GM18505 (cell line): ENCODE measurements around the gene ADGRG4.
"Not testable (repeated sequence)": the region's sequence is repeated elsewhere in the genome, so short reads cannot be mapped to it uniquely, and the experiment has no call there.

Experiments
- ATAC-seq: cut with Tn5 transposase; IDR thresholded peaks from one replicate; pipeline ENCODE4 v1.9.1; 2021; ENCODE audit not compliant: unreplicated experiment
- POLR2A ChIP-seq: IDR thresholded peaks from 4 replicates; pipeline ENCODE4 v1.6.1; 2011; ENCODE audit warnings: borderline replicate concordance; ENCODE audit not compliant: insufficient read depth, insufficient read length; ENCODE audit errors: extremely low read depth

The ADGRG4 gene, protein sequence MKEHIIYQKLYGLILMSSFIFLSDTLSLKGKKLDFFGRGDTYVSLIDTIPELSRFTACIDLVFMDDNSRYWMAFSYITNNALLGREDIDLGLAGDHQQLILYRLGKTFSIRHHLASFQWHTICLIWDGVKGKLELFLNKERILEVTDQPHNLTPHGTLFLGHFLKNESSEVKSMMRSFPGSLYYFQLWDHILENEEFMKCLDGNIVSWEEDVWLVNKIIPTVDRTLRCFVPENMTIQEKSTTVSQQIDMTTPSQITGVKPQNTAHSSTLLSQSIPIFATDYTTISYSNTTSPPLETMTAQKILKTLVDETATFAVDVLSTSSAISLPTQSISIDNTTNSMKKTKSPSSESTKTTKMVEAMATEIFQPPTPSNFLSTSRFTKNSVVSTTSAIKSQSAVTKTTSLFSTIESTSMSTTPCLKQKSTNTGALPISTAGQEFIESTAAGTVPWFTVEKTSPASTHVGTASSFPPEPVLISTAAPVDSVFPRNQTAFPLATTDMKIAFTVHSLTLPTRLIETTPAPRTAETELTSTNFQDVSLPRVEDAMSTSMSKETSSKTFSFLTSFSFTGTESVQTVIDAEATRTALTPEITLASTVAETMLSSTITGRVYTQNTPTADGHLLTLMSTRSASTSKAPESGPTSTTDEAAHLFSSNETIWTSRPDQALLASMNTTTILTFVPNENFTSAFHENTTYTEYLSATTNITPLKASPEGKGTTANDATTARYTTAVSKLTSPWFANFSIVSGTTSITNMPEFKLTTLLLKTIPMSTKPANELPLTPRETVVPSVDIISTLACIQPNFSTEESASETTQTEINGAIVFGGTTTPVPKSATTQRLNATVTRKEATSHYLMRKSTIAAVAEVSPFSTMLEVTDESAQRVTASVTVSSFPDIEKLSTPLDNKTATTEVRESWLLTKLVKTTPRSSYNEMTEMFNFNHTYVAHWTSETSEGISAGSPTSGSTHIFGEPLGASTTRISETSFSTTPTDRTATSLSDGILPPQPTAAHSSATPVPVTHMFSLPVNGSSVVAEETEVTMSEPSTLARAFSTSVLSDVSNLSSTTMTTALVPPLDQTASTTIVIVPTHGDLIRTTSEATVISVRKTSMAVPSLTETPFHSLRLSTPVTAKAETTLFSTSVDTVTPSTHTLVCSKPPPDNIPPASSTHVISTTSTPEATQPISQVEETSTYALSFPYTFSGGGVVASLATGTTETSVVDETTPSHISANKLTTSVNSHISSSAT (N-terminal part only)

DNA sequence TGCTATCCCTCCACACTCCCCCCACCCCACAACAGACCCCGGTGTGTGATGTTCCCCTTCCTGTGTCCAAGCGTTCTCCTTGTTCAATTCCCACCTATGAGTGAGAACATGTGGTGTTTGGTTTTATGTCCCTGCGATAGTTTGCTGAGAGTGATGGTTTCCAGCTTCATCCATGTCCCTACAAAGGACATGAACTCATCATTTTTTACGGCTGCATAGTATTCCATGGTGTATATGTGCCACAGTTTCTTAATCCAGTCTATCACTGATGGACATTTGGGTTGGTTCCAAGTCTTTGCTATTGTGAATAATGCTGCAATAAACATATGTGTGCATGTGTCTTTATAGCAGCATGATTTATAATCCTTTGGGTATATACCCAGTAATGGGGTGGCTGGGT is at the start of gene ADGRG4:
Gene ADGRG4, plus strand, starts transcription at position 243 of the 400 bp plus-strand sequence. CDS start 7,815 bp downstream, outside the sequence.
- ATAC-seq = not testable (repeated sequence)

DNA sequence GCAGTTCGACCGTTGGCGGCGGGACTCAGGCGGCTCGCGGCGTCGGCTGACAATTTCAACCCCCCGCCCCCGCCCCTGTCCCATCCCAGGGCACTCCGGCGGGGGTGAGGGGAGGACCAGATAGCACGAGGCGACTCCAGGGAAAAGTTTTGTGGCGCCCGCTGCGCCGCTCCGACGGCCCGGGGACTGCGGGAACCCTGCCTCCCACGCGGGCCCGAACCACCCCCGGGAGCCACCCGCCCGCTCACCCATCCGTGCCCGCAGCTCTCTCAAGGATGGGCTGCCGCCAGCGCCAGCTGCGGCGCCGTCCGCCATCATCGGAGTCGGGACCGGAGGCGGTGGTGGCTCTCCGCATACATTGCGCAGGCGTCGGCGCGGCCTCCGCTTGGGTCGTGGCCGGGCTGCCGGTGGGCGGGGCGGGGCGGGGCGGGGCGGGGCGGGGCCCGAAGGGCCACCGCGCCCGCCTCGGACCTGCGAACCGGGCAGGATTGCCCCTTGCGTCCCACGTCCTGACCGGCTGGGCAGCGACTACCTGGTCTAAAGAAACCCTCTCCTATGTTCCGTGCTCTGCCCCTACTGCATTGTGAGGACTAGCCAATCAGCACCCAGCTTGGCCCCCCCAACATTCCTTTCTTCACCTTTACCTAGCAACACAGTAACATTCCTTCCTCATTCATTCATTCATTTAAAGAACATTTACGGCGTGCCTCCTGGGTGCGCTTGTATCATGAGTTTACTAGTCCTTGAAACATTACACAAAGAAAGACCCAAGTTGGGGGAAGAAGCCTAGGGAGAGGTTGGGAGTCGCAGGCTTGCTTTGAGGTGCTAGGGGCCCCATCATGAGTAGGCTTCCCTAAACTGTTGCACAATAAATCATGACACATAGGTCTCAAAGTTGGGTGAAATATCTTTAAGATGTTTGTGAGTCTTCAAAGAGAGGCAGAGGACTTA is 49.4 kb upstream of the ADGRG4 start, which contains the start of gene MAP7D3:
Gene MAP7D3, minus strand, starts transcription at position 360 of the 951 bp plus-strand sequence. Its CDS starts 42 bp downstream, at position 318.
- peak; percentile 76 for TF ChIP-seq POLR2A
- ATAC-seq = peak; percentile 83

DNA sequence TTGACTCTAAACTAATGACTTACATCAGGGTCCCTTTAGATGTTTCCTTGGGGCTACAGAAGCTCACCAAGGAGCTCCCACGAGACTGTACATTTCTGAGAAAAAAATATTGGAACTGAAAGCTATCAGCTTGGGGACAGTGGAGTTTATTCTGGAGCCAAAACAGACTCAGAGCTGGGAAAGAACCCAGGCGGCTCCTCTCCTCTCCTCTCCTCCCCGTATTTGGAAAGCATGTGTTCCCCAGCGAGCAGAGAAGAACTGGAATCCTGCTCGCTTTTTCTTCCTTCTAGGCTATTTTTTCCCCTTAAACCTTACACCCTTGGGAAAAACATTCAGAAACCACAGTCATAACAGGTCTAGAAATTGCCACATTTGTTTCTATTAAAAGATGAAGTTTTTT is 45.2 kb upstream of the ADGRG4 start:
- TF ChIP-seq POLR2A = no peak
- ATAC-seq = no peak

DNA sequence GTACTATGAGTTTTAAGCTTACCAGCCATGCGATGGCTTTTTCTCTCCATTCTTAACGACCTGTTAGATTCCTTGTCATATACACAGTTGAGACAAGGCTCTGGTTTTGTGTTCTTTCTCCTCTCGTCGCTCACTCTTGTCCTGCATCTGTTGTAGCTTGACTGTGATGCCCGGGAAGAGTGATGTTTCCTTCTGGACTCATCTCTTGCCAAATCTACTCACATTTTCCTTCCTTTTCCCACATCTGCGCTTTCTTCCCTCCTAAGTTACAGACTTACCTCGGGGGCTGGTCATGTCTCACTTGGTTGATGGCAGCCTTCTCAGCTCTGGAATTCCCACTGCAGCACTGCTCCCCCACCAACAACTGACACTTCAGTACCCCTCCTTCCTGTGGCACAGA is 44.7 kb upstream of the ADGRG4 start:
- no peak for TF ChIP-seq POLR2A
- ATAC-seq = no peak

DNA sequence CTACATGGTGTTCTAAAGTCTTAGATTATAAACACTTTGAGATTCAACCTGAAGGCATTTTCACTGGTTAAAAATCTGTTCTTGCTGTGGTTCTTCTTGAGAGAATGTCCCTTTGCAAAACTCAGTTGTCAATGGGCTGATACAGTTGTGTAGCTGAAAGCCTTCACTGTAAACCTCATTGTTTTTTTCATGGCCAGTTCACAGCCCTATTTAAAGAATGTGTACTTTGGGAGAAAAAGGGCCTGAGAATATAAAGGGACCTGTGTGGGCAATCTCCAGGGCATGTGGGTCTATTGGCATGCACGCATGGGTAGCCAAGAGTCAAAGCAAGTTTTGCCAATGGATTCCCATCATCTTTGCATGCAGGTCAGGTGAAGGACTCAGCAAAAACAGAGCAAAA is 41.8 kb upstream of the ADGRG4 start:
- TF ChIP-seq POLR2A = no peak

DNA sequence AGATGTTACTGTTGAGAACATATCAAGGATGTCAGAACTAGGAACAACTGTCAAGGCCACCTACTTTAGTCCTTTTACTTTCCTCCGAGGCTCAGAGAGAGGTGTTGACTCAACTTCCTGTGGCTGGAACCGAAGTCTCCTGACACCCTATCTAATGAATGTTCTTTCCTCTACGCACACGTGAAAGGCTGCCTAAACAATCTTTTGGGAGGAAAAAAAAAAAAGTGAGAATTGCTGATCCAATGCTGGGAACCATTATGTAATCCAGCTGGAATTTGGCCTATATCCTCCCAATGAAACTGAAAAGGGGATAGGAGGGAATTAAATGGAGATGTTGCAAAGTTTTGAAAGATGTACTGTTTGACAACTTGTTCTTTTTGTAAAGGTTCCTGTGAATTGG is 41.2 kb upstream of the ADGRG4 start:
- TF ChIP-seq POLR2A = no peak
- no peak for ATAC-seq

More for the DNA sequence above, 41.8 kb upstream of the ADGRG4 start:
- ATAC-seq = no peak

DNA sequence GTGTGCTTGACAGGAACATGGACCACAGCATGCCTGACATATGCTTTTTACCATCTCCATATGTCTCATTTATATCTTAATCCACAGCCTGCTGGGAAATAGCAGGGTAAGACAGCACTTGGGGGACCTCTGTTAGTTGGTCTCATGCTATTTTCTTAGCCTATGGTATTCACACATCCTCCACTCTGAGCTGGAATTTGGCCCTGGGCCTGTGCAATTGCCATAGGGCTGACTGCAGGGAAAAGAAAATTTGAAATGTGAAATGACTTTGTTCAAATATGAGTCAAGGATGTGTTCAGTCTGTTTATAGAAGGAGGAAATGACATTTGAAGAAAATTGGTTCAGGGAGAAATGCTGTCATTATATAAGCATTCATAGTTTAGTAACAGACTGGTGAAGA is 40.0 kb upstream of the ADGRG4 start:
- no peak for TF ChIP-seq POLR2A
- no peak for ATAC-seq

DNA sequence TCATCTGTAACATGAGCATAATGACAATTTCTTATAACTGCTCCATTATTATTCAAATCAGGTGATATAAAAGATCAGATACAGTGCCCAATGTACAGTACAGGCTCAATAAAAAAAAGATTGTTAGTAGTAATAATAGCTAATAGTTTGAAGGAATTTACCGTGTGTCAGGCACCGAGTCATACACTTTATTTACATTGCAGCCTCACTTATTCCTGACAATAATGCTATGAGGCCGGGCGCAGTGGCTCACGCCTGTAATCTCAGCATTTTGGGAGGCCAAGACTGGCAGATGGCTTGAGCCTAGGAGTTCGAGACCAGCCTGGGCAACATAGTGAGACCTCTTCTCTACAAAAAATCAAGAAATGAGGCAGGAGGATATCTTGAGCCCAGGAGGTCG is 39.4 kb upstream of the ADGRG4 start:
- ATAC-seq = no peak
- no peak for TF ChIP-seq POLR2A

DNA sequence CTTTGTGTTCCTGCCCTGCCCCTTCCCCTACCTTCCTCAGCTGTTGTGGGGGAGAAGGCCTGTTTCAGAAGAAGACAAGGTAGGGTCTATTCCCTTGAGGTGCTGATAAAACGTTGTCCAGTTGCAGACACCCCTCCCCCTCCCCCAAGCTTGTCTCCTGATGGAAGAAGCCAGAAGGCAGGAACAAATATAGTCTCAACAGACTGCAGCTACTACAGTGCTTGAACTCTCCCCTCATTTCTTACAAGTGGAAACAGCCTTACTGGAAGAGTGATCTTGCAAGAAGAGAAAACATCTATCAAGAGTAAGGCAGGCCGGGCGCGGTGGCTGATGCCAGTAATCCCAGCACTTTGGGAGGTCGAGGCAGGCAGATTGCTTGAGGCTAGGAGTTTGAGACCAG is 38.5 kb upstream of the ADGRG4 start:
- no peak for ATAC-seq
- TF ChIP-seq POLR2A = no peak

DNA sequence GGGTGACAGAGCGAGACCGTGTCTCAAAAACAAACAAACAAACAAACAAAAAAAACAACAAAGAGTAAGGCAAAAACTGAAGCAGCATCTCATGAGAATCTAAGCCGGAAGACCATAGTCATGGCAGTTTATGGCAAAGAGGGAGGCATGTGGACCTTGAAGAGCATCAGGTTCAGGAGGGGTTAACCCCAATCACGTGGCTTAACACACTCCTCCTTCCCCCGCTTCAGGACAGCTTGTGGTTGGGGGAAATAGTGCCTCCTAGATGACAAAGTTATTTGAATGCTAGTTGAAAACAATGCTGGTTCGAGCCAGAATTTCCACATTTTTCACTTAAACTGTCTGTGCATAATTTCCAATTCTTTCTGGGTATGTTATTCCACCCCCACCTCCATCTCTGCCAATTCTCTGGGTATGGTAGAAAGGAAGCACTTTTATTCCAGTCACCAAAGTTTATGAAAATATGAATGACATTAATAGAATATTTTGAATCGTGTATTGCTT is 37.9 kb upstream of the ADGRG4 start:
- TF ChIP-seq POLR2A = no peak
- no peak for ATAC-seq

DNA sequence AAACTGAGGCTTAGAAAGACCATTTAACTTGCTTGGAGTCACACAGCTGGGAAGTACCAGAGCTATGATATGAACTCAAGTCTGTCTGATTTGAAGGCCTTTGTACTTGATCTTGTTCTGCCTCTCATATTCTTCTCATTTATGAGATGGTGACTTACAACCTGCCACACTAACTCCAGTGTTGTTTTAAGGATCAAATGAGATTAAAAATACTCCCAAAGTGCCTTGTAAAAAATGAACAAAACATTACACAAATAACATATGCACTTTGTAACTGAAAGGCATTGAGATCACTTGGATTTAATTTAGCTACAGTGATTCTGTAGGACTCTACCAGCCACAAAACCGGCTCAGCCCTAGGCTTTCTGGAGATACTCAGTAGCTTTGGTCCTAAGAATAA is 33.9 kb upstream of the ADGRG4 start:
- TF ChIP-seq POLR2A = no peak
- no peak for ATAC-seq
